GM10266 (cell line): ENCODE data around the gene LBX2.

ENCODE experiments used
- DNase-seq: peaks from one replicate; pipeline ENCODE4 v3.0.0; 2012; ENCODE audit errors: extremely low spot score
- TF ChIP-seq, protein P1 (sequence below): IDR thresholded peaks from 2 replicates; pipeline ENCODE4 v1.5.1; 2012; ENCODE audit warnings: mild to moderate bottlenecking, low read depth; ENCODE audit not compliant: control insufficient read depth, insufficient read depth; ENCODE audit errors: missing control alignments

The LBX2 gene

DNA sequence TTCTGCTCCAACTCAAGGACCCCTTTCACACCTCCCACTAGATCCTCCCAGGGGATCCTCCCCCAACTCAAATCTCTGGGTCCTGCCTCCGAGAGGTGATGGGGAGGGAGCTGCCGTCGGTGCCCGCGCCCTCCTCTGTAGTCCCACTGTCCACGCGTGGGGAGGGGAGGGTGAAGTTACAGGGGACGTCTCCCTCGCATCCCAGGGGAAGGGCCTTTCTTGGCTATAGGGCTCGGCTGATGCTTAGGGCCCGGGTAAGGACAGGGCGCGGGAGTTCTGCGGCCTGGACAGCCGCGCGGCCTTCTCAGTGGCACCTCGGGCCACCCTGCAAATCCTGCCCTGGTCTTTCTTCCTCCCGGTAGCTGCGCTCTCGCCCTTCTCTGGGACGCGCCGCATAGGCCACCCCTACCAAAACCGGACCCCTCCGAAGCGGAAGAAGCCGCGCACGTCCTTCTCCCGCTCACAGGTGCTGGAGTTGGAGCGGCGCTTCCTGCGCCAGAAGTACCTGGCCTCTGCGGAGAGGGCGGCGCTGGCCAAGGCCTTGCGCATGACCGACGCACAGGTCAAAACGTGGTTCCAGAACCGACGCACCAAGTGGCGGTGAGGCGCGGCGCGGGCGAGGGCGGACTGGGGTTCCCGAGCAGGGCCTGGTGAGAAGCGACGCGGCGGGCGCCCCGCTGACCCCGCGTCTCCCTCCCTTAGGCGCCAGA lies 16.0 kb upstream of the LBX2 start:
- TF ChIP-seq, protein P1, sequence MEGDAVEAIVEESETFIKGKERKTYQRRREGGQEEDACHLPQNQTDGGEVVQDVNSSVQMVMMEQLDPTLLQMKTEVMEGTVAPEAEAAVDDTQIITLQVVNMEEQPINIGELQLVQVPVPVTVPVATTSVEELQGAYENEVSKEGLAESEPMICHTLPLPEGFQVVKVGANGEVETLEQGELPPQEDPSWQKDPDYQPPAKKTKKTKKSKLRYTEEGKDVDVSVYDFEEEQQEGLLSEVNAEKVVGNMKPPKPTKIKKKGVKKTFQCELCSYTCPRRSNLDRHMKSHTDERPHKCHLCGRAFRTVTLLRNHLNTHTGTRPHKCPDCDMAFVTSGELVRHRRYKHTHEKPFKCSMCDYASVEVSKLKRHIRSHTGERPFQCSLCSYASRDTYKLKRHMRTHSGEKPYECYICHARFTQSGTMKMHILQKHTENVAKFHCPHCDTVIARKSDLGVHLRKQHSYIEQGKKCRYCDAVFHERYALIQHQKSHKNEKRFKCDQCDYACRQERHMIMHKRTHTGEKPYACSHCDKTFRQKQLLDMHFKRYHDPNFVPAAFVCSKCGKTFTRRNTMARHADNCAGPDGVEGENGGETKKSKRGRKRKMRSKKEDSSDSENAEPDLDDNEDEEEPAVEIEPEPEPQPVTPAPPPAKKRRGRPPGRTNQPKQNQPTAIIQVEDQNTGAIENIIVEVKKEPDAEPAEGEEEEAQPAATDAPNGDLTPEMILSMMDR, result no peak
- DNase-seq, result peak; percentile 38

GRCh38 chr2:74514368-74515270 lies 15.2 kb upstream of the LBX2 start, which contains the start of gene TLX2:
TLX2 (plus strand) TSS chr2:74514450; CDS start chr2:74514807, 357 bp downstream.
- TF ChIP-seq, protein P1, result no peak
- peak; percentile 46 for DNase-seq

DNA sequence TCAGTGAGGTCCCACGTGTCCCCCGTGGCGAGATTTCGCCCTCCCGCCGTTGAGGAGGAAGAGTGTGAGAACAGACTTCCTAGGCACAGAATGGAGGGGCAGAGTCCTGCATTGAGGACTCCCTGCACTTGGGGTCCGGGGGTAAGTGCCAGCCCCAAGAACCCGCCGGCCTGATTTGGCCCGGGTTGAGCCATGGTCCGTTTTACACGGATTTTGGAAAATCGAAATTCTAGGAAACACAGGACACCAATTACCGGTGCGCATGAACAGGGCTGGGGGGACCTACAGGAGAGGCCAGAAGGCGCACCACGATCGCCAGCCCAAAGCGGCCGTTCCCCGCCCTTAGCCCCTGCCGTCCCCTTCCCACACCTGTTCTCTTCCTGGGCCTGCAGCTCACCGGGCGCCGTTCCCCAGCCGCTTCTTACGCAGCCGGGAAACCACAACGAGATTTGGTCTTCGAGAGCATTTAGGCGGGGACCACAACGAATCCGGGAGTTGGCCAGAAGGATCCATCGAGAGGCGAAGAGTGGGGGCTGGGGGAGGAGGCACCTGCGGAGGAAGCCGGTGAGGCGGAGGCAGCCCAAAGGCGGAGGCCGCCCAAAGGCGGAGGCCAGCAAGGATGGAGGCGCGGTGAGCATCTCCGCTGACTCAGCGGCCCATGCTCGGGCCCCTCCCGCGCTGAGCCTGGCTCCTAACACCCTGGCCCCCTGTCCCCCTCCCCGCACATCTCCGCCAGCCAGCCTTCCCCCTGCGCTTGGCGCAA lies 14.4 kb upstream of the LBX2 start:
- TF ChIP-seq, protein P1, result no peak
- DNase-seq, result peak; percentile 46

- DNase-seq, result peak; percentile 32
- TF ChIP-seq, protein P1, result no peak
Observed at GRCh38 chr2:74512744-74513604, 13.6 kb upstream of the LBX2 start.

- DNase-seq, result no peak
- TF ChIP-seq, protein P1, result no peak
Observed at GRCh38 chr2:74511104-74511989, 11.9 kb upstream of the LBX2 start.
